Measurements from ENCODE around the gene BLTP1. TPM values are rescaled to one million over a fixed set of nuclear protein-coding genes. Genes with fewer than 3 reads are reported as not detected.

The BLTP1 gene
- total and polyA plus RNA-seq, 4 donors: 7.0 to 106 (median 61.7) TPM

- Histone ChIP-seq H3K27me3 (ENCODE audit: control insufficient read depth in 1 of 2, insufficient read depth in 2 of 2, low read length in 1 of 2) (no peaks in the 10 kb centered on the region), H3K9me3 (ENCODE audit: control insufficient read depth, low read length) (no peaks in the 10 kb centered on the region), H3K4me1 (ENCODE audit: control insufficient read depth in 1 of 2, insufficient read depth in 2 of 2, low read length in 2 of 2) (no peaks in the 10 kb centered on the region), H3K27ac (ENCODE audit: low read depth in 1 of 2, low read length in 2 of 2) (no peak overlapping the region), H3K4me3 (ENCODE audit: low read length in 2 of 2) (no peak overlapping the region), H3K36me3 (ENCODE audit: control insufficient read depth in 1 of 2, insufficient read depth in 2 of 2, low read length in 1 of 2) (no peaks in the 10 kb centered on the region)
- DNase-seq (no peak), ATAC-seq (ENCODE audit: low FRiP score) (no peak)
- 82 to 95% methylated on average over 1 of the region's 1 CpG for WGBS, 2 donors
- intact Hi-C loops (cut with DNase I): no loop called here
Observed at GRCh38 chr4:122129061-122129460, 23.1 kb upstream of the BLTP1 start.

- intact Hi-C loops (cut with DNase I): no loop called here
- WGBS, 2 donors: 81 to 85% methylated on average over 5 of the region's 5 CpGs
Observed at GRCh38 chr4:122131562-122132157, 20.5 kb upstream of the BLTP1 start.

GRCh38 chr4:122132891-122133290, 19.2 kb upstream of the BLTP1 start:
- H3K4me1 ChIP-seq (ENCODE audit: control insufficient read depth in 1 of 2, insufficient read depth in 2 of 2, low read length in 2 of 2): no peaks in the 10 kb centered on the region
- H3K9me3 ChIP-seq (ENCODE audit: control insufficient read depth, low read length): no peaks in the 10 kb centered on the region
- H3K36me3 ChIP-seq (ENCODE audit: control insufficient read depth in 1 of 2, insufficient read depth in 2 of 2, low read length in 1 of 2): no peaks in the 10 kb centered on the region
- intact Hi-C loops (cut with DNase I): no loop called here
- no peaks in the 10 kb centered on the region for H3K27me3 ChIP-seq (ENCODE audit: control insufficient read depth in 1 of 2, insufficient read depth in 2 of 2, low read length in 1 of 2)
- H3K4me3 ChIP-seq (ENCODE audit: low read length in 2 of 2): no peak overlapping the region
- ATAC-seq (ENCODE audit: low FRiP score) (no peak), DNase-seq (no peak)
- H3K27ac ChIP-seq (ENCODE audit: low read depth in 1 of 2, low read length in 2 of 2): no peak overlapping the region
- 53 to 60% methylated on average over 3 of the region's 3 CpGs for WGBS, 2 donors

More at GRCh38 chr4:122131562-122132157, 20.5 kb upstream of the BLTP1 start:
- ATAC-seq (ENCODE audit: low FRiP score) (no peak), DNase-seq (no peak)
- no peaks in the 10 kb centered on the region for H3K4me1 ChIP-seq (ENCODE audit: control insufficient read depth in 1 of 2, insufficient read depth in 2 of 2, low read length in 2 of 2)
- H3K36me3 ChIP-seq (ENCODE audit: control insufficient read depth in 1 of 2, insufficient read depth in 2 of 2, low read length in 1 of 2): no peaks in the 10 kb centered on the region
- H3K4me3 ChIP-seq (ENCODE audit: low read length in 2 of 2): no peak overlapping the region
- H3K27ac ChIP-seq (ENCODE audit: low read depth in 1 of 2, low read length in 2 of 2): no peak overlapping the region
- H3K27me3 ChIP-seq (ENCODE audit: control insufficient read depth in 1 of 2, insufficient read depth in 2 of 2, low read length in 1 of 2): no peaks in the 10 kb centered on the region
- H3K9me3 ChIP-seq (ENCODE audit: control insufficient read depth, low read length): no peaks in the 10 kb centered on the region

GRCh38 chr4:122139139-122139538, 13.0 kb upstream of the BLTP1 start:
- H3K4me3 ChIP-seq (ENCODE audit: low read length in 2 of 2): no peak overlapping the region
- no peaks in the 10 kb centered on the region for H3K27me3 ChIP-seq (ENCODE audit: control insufficient read depth in 1 of 2, insufficient read depth in 2 of 2, low read length in 1 of 2)
- no peaks in the 10 kb centered on the region for H3K36me3 ChIP-seq (ENCODE audit: control insufficient read depth in 1 of 2, insufficient read depth in 2 of 2, low read length in 1 of 2)
- H3K4me1 ChIP-seq (ENCODE audit: control insufficient read depth in 1 of 2, insufficient read depth in 2 of 2, low read length in 2 of 2): no peaks in the 10 kb centered on the region
- ATAC-seq (ENCODE audit: low FRiP score) (no peak), DNase-seq (no peak)
- no peaks in the 10 kb centered on the region for H3K9me3 ChIP-seq (ENCODE audit: control insufficient read depth, low read length)
- WGBS, 2 donors: 75 to 80% methylated on average over 3 of the region's 3 CpGs
- no peak overlapping the region for H3K27ac ChIP-seq (ENCODE audit: low read depth in 1 of 2, low read length in 2 of 2)
- intact Hi-C loops (cut with DNase I): no loop called here

GRCh38 chr4:122140834-122141233, 11.3 kb upstream of the BLTP1 start:
- ATAC-seq (ENCODE audit: low FRiP score) (no peak), DNase-seq (no peak)
- peaks cover 2% of the 10 kb centered on the region for H3K9me3 ChIP-seq (ENCODE audit: control insufficient read depth, low read length)

GRCh38 chr4:122142687-122143086, 9.4 kb upstream of the BLTP1 start:
- no peaks in the 10 kb centered on the region for H3K27me3 ChIP-seq (ENCODE audit: control insufficient read depth in 1 of 2, insufficient read depth in 2 of 2, low read length in 1 of 2)
- no peak overlapping the region for H3K4me3 ChIP-seq (ENCODE audit: low read length in 2 of 2)
- H3K36me3 ChIP-seq (ENCODE audit: control insufficient read depth in 1 of 2, insufficient read depth in 2 of 2, low read length in 1 of 2): no peaks in the 10 kb centered on the region
- H3K27ac ChIP-seq (ENCODE audit: low read depth in 1 of 2, low read length in 2 of 2): no peak overlapping the region
- WGBS, 2 donors: 19 to 26% methylated on average over 1 of the region's 1 CpG
- H3K9me3 ChIP-seq (ENCODE audit: control insufficient read depth, low read length): peaks cover 2% of the 10 kb centered on the region
- ATAC-seq (ENCODE audit: low FRiP score) (no peak), DNase-seq (no peak)
- intact Hi-C loops (cut with DNase I): no loop called here
- H3K4me1 ChIP-seq (ENCODE audit: control insufficient read depth in 1 of 2, insufficient read depth in 2 of 2, low read length in 2 of 2): no peaks in the 10 kb centered on the region

More at GRCh38 chr4:122140834-122141233, 11.3 kb upstream of the BLTP1 start:
- no peaks in the 10 kb centered on the region for H3K4me1 ChIP-seq (ENCODE audit: control insufficient read depth in 1 of 2, insufficient read depth in 2 of 2, low read length in 2 of 2)
- no peaks in the 10 kb centered on the region for H3K36me3 ChIP-seq (ENCODE audit: control insufficient read depth in 1 of 2, insufficient read depth in 2 of 2, low read length in 1 of 2)
- H3K27me3 ChIP-seq (ENCODE audit: control insufficient read depth in 1 of 2, insufficient read depth in 2 of 2, low read length in 1 of 2): no peaks in the 10 kb centered on the region
- no peak overlapping the region for H3K4me3 ChIP-seq (ENCODE audit: low read length in 2 of 2)
- WGBS, 2 donors: 88 to 90% methylated on average over 5 of the region's 5 CpGs
- H3K27ac ChIP-seq (ENCODE audit: low read depth in 1 of 2, low read length in 2 of 2): no peak overlapping the region
- intact Hi-C loops (cut with DNase I): no loop called here

GRCh38 chr4:122146652-122147051, 5.5 kb upstream of the BLTP1 start:
- H3K27me3 ChIP-seq (ENCODE audit: control insufficient read depth in 1 of 2, insufficient read depth in 2 of 2, low read length in 1 of 2): no peaks in the 10 kb centered on the region
- no peak for ATAC-seq (ENCODE audit: low FRiP score)
- H3K4me3 ChIP-seq (ENCODE audit: low read length in 2 of 2): no peak overlapping the region
- no peak for DNase-seq
- WGBS, 2 donors: 91 to 93% methylated on average over 4 of the region's 4 CpGs
- H3K4me1 ChIP-seq (ENCODE audit: control insufficient read depth in 1 of 2, insufficient read depth in 2 of 2, low read length in 2 of 2): peaks cover 0 to 4% of the 10 kb centered on the region in 2 donors
- H3K9me3 ChIP-seq (ENCODE audit: control insufficient read depth, low read length): peaks cover 2% of the 10 kb centered on the region
- intact Hi-C loops (cut with DNase I): no loop called here
- H3K27ac ChIP-seq (ENCODE audit: low read depth in 1 of 2, low read length in 2 of 2): no peak overlapping the region
- no peaks in the 10 kb centered on the region for H3K36me3 ChIP-seq (ENCODE audit: control insufficient read depth in 1 of 2, insufficient read depth in 2 of 2, low read length in 1 of 2)

GRCh38 chr4:122150931-122151330, 1.2 kb upstream of the BLTP1 start:
- H3K27me3 ChIP-seq (ENCODE audit: control insufficient read depth in 1 of 2, insufficient read depth in 2 of 2, low read length in 1 of 2): no peaks in the 10 kb centered on the region
- no peak for DNase-seq
- no peaks in the 10 kb centered on the region for H3K36me3 ChIP-seq (ENCODE audit: control insufficient read depth in 1 of 2, insufficient read depth in 2 of 2, low read length in 1 of 2)
- WGBS, 2 donors: 73 to 78% methylated on average over 2 of the region's 2 CpGs
- no peaks in the 10 kb centered on the region for H3K9me3 ChIP-seq (ENCODE audit: control insufficient read depth, low read length)
- H3K4me3 ChIP-seq (ENCODE audit: low read length in 2 of 2): peak overlapping the region in 1 of 2 donors; percentile 77
- intact Hi-C loops (cut with DNase I): no loop called here
- H3K4me1 ChIP-seq (ENCODE audit: control insufficient read depth in 1 of 2, insufficient read depth in 2 of 2, low read length in 2 of 2): peaks cover 0 to 4% of the 10 kb centered on the region in 2 donors
- ATAC-seq (ENCODE audit: low FRiP score): no peak
- peak overlapping the region in 1 of 2 donors; percentile 63 for H3K27ac ChIP-seq (ENCODE audit: low read depth in 1 of 2, low read length in 2 of 2)

GRCh38 chr4:122152711-122153226, 638 bp downstream of the BLTP1 start:
- Histone ChIP-seq H3K27ac (ENCODE audit: low read depth in 1 of 2, low read length in 2 of 2) (peak overlapping the region; percentile 46 to 50), H3K36me3 (ENCODE audit: control insufficient read depth in 1 of 2, insufficient read depth in 2 of 2, low read length in 1 of 2) (no peaks in the 10 kb centered on the region), H3K9me3 (ENCODE audit: control insufficient read depth, low read length) (no peaks in the 10 kb centered on the region), H3K4me3 (ENCODE audit: low read length in 2 of 2) (peak overlapping the region; percentile 68 to 77), H3K27me3 (ENCODE audit: control insufficient read depth in 1 of 2, insufficient read depth in 2 of 2, low read length in 1 of 2) (no peaks in the 10 kb centered on the region), H3K4me1 (ENCODE audit: control insufficient read depth in 1 of 2, insufficient read depth in 2 of 2, low read length in 2 of 2) (peaks cover under 1 to 4% of the 10 kb centered on the region in 2 donors)
- DNase-seq (peak; percentile 52 to 75), ATAC-seq (ENCODE audit: low FRiP score) (peak; percentile 81)
- 0 to 1% methylated on average over 16 of the region's 16 CpGs for WGBS, 2 donors
- intact Hi-C loops (cut with DNase I): no loop called here

All from aorta (tissue), 5 donors.